HCT116 (cell line): ENCODE data around the gene PRR14L.
"Not testable (repeated sequence)": the region's sequence is repeated elsewhere in the genome, so short reads cannot be mapped to it uniquely, and the experiment has no call there.

Experiments used
- CEBPB ChIP-seq: IDR thresholded peaks from 2 replicates; pipeline ENCODE4 v1.6.1; 2012; ENCODE audit warnings: low read depth
- EZH2 ChIP-seq: fragments of 200-600 bp; sonication (generic); IDR thresholded peaks from 2 replicates; pipeline ENCODE4 v1.6.1; 2017; ENCODE audit warnings: antibody characterized with exemption, mixed run types
- EZH2phosphoT487 ChIP-seq: fragments of 200-600 bp; IDR thresholded peaks from 2 replicates; pipeline ENCODE4 v1.6.1; 2018; ENCODE audit warnings: antibody characterized with exemption, borderline replicate concordance
- POLR2A ChIP-seq: IDR thresholded peaks from 2 replicates; pipeline ENCODE4 v1.7.0; 2011; ENCODE audit warnings: borderline replicate concordance; ENCODE audit not compliant: insufficient read depth, insufficient read length; ENCODE audit errors: extremely low read depth
- POLR2AphosphoS5 ChIP-seq: IDR thresholded peaks from 2 replicates; pipeline ENCODE4 v1.6.1; 2011; ENCODE audit warnings: mild to moderate bottlenecking, low read depth, low read length, moderate library complexity
- RAD21 ChIP-seq: IDR thresholded peaks from 2 replicates; pipeline ENCODE4 v1.6.1; 2012; ENCODE audit warnings: low read depth, mild to moderate bottlenecking
- SRF ChIP-seq: IDR thresholded peaks from 2 replicates; pipeline ENCODE4 v1.6.1; 2012; ENCODE audit warnings: low read depth
- TCF7L2 ChIP-seq: IDR thresholded peaks from 2 replicates; pipeline ENCODE4 v1.7.0; 2011; ENCODE audit warnings: borderline replicate concordance, inconsistent platforms; ENCODE audit not compliant: insufficient read depth, insufficient read length; ENCODE audit errors: extremely low read depth
- TF ChIP-seq, protein P1 (sequence below), 3 experiments: fragments of 200-600 bp in 1 of 3; sonication (generic) in 1 of 3; IDR thresholded peaks in 2 of 3; conservative IDR thresholded peaks in 1 of 3; 2 replicates each; pipeline ENCODE4 v1.5.1; 2012 to 2017; ENCODE audit warnings: low read depth in 2 of 3, low read length in 2 of 3, antibody characterized with exemption in 1 of 3, borderline replicate concordance in 1 of 3, control low read depth in 1 of 3, mild to moderate bottlenecking in 1 of 3, mixed read lengths in 1 of 3, mixed run types in 1 of 3, moderate library complexity in 1 of 3; ENCODE audit not compliant: insufficient read depth in 1 of 3
- TF ChIP-seq, protein P2 (sequence below): IDR thresholded peaks from 2 replicates; pipeline ENCODE4 v1.6.1; 2012
- TF ChIP-seq, protein P3 (sequence below): IDR thresholded peaks from 2 replicates; pipeline ENCODE4 v1.6.1; 2011; ENCODE audit warnings: mild to moderate bottlenecking, low read length, moderate library complexity; ENCODE audit not compliant: insufficient replicate concordance; ENCODE audit errors: extremely low read depth
- TF ChIP-seq, protein P4 (sequence below): IDR thresholded peaks from 2 replicates; pipeline ENCODE4 v1.6.1; 2012; ENCODE audit warnings: low read depth

DNA sequence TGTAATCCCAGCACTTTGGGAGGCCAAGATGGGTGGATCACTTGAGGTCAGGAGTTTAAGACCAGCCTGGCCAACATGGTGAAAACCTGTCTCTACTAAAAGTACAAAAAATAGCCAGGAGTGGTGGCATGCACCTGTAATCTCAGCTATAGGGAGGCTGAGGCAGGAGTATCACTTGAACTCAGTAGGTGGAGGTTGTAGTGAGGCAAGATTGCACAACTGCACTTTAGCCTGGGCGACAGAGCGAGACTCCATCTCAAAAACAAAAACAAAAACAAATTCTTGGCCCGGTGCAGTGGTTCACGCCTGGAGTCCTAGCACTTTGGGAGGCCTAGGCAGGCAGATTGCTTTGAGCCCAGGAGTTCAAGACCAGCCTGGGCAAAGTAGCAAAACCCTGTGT, 81.1 kb downstream of the PRR14L start:
- TF ChIP-seq, protein P1, sequence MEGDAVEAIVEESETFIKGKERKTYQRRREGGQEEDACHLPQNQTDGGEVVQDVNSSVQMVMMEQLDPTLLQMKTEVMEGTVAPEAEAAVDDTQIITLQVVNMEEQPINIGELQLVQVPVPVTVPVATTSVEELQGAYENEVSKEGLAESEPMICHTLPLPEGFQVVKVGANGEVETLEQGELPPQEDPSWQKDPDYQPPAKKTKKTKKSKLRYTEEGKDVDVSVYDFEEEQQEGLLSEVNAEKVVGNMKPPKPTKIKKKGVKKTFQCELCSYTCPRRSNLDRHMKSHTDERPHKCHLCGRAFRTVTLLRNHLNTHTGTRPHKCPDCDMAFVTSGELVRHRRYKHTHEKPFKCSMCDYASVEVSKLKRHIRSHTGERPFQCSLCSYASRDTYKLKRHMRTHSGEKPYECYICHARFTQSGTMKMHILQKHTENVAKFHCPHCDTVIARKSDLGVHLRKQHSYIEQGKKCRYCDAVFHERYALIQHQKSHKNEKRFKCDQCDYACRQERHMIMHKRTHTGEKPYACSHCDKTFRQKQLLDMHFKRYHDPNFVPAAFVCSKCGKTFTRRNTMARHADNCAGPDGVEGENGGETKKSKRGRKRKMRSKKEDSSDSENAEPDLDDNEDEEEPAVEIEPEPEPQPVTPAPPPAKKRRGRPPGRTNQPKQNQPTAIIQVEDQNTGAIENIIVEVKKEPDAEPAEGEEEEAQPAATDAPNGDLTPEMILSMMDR (IDR thresholded peaks at IDR 0.05 in 2 of 3, conservative IDR thresholded peaks at IDR 0.05 in 1 of 3; ENCODE audit: borderline replicate concordance in 1 of 3, insufficient read depth in 1 of 3, low read depth in 2 of 3, low read length in 2 of 3), result not testable (repeated sequence)
- TF ChIP-seq, protein P2, sequence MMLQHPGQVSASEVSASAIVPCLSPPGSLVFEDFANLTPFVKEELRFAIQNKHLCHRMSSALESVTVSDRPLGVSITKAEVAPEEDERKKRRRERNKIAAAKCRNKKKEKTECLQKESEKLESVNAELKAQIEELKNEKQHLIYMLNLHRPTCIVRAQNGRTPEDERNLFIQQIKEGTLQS, result not testable (repeated sequence)
- TF ChIP-seq, protein P3, sequence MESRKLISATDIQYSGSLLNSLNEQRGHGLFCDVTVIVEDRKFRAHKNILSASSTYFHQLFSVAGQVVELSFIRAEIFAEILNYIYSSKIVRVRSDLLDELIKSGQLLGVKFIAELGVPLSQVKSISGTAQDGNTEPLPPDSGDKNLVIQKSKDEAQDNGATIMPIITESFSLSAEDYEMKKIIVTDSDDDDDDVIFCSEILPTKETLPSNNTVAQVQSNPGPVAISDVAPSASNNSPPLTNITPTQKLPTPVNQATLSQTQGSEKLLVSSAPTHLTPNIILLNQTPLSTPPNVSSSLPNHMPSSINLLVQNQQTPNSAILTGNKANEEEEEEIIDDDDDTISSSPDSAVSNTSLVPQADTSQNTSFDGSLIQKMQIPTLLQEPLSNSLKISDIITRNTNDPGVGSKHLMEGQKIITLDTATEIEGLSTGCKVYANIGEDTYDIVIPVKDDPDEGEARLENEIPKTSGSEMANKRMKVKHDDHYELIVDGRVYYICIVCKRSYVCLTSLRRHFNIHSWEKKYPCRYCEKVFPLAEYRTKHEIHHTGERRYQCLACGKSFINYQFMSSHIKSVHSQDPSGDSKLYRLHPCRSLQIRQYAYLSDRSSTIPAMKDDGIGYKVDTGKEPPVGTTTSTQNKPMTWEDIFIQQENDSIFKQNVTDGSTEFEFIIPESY, result not testable (repeated sequence)
- TF ChIP-seq POLR2A, CEBPB, RAD21, EZH2phosphoT487, POLR2AphosphoS5, TCF7L2, EZH2, SRF: not testable (repeated sequence)
- TF ChIP-seq, protein P4, sequence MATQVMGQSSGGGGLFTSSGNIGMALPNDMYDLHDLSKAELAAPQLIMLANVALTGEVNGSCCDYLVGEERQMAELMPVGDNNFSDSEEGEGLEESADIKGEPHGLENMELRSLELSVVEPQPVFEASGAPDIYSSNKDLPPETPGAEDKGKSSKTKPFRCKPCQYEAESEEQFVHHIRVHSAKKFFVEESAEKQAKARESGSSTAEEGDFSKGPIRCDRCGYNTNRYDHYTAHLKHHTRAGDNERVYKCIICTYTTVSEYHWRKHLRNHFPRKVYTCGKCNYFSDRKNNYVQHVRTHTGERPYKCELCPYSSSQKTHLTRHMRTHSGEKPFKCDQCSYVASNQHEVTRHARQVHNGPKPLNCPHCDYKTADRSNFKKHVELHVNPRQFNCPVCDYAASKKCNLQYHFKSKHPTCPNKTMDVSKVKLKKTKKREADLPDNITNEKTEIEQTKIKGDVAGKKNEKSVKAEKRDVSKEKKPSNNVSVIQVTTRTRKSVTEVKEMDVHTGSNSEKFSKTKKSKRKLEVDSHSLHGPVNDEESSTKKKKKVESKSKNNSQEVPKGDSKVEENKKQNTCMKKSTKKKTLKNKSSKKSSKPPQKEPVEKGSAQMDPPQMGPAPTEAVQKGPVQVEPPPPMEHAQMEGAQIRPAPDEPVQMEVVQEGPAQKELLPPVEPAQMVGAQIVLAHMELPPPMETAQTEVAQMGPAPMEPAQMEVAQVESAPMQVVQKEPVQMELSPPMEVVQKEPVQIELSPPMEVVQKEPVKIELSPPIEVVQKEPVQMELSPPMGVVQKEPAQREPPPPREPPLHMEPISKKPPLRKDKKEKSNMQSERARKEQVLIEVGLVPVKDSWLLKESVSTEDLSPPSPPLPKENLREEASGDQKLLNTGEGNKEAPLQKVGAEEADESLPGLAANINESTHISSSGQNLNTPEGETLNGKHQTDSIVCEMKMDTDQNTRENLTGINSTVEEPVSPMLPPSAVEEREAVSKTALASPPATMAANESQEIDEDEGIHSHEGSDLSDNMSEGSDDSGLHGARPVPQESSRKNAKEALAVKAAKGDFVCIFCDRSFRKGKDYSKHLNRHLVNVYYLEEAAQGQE, result not testable (repeated sequence)
